B cell (primary cell): Measurements from ENCODE around the gene ARNT2.

Experiments
- EZH2 ChIP-seq: IDR thresholded peaks from 2 replicates; pipeline ENCODE4 v1.6.1; 2012; ENCODE audit warnings: borderline replicate concordance, low read depth, mild to moderate bottlenecking, moderate library complexity, low read length; ENCODE audit not compliant: insufficient read depth, poor library complexity, severe bottlenecking
- TF ChIP-seq, protein P1 (sequence below): fragments of 200-600 bp; IDR thresholded peaks from one replicate; pipeline ENCODE4 v1.8.0; 2022; ENCODE audit warnings: antibody characterized with exemption, mild to moderate bottlenecking

DNA sequence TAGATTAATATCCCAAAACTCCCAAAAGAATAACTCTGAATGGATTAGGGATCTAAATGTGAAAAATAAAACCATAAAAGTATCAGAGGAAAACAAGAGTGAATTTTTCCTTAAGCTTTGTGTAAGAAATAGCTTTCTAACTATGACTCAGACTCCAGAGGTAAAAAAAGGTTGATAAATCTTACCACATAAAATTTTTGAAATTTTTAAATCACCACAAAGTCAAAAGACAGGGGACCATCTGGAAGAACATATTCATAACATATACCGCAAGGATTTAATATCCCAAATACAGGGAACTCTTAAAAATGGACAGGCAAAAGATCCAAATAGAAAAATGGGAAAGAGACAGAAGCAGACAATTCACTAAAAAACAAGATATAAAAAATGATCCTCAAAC lies 145.0 kb downstream of the ARNT2 start:
- TF ChIP-seq, protein P1, sequence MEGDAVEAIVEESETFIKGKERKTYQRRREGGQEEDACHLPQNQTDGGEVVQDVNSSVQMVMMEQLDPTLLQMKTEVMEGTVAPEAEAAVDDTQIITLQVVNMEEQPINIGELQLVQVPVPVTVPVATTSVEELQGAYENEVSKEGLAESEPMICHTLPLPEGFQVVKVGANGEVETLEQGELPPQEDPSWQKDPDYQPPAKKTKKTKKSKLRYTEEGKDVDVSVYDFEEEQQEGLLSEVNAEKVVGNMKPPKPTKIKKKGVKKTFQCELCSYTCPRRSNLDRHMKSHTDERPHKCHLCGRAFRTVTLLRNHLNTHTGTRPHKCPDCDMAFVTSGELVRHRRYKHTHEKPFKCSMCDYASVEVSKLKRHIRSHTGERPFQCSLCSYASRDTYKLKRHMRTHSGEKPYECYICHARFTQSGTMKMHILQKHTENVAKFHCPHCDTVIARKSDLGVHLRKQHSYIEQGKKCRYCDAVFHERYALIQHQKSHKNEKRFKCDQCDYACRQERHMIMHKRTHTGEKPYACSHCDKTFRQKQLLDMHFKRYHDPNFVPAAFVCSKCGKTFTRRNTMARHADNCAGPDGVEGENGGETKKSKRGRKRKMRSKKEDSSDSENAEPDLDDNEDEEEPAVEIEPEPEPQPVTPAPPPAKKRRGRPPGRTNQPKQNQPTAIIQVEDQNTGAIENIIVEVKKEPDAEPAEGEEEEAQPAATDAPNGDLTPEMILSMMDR = no peak
- TF ChIP-seq EZH2 = no peak
